Measurements from ENCODE around the gene PDPR.
"Not testable (repeated sequence)": the region's sequence is repeated elsewhere in the genome, so short reads cannot be mapped to it uniquely, and the experiment has no call there.

The PDPR gene

GRCh38 chr16:70173916-70174315 lies 59.8 kb downstream of the PDPR start:
- not testable (repeated sequence) for H3K79me2 ChIP-seq; H3K27me3 ChIP-seq (ENCODE audit: control insufficient read depth, insufficient read depth, low read length); H3K36me3 ChIP-seq (ENCODE audit: control insufficient read depth, insufficient read depth, low read length); H3K9me3 ChIP-seq (ENCODE audit: control insufficient read depth, low read length); H2AFZ ChIP-seq; H3K4me1 ChIP-seq; H3K27ac ChIP-seq; H3K4me3 ChIP-seq (ENCODE audit: low read depth, low read length); H3K9ac ChIP-seq; H3K4me2 ChIP-seq (ENCODE audit: low read length)

DNA sequence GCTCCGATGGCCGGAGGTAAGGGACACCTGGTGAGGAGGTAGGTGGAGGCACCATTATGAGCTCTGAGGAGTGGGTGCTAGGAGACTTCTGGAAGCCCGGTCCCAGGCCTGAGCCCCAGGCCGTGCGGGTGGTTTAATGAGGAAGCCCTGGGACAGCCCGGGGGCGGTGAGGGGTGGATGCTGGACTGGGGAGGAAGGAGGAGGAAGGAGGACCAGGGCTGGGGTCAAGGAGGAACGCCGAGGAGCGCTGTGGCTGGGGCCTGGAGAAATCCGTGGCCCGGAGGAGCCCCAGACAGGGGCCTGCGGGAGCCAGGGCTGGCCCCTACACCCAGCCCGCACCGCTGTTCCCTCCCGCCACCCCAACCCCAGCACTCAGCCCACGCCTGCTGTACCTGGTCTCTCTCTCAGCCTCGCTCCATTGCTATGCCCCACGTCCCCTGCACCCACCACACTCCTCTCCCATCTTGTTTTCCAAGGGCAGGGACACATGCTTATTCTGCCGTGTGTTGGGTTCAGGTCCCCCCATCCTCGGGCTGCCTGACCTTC lies 60.3 kb downstream of the PDPR start:
- H3K27ac ChIP-seq; H3K4me3 ChIP-seq (ENCODE audit: low read depth, low read length); H2AFZ ChIP-seq; H3K36me3 ChIP-seq (ENCODE audit: control insufficient read depth, insufficient read depth, low read length); H3K4me1 ChIP-seq; H3K9me3 ChIP-seq (ENCODE audit: control insufficient read depth, low read length); H3K27me3 ChIP-seq (ENCODE audit: control insufficient read depth, insufficient read depth, low read length); H3K9ac ChIP-seq; H3K79me2 ChIP-seq; H3K4me2 ChIP-seq (ENCODE audit: low read length): not testable (repeated sequence)

DNA sequence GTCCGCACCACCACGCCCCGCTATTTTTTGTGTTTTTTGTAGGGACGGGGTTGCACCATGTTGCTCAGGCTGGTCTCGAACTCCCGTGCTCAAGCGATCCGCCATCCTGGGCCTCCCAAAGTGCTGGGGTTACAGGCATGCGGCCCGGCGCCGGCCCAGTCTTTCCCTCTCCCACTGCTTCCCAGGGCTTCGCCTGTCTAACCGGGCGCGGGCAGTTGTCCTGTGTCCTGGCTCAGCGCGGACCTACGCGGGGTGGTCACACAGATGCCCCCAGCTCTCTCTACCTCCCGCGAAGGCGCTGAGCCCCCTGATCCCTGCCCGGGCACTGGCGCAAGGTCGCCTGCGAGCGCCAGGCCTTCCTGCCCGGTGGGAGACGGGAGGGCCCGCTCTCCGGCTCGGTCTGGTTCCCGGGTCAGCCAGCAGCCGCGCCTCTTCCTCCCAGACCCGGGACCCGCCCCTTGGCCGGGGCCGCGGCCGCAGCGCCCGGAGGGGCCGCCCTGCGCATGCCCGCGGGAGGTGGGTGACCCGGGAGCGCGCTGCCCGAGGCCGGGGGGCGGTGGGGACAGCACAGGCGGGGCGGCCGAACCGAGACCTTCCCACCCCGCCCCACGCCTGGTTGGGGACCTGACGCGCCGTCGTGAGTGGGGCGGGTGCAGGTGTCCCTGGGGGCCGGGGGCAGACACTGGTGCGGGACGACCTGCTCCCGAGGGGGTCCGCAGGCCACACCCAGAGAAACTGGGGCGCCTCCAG lies 73.9 kb downstream of the PDPR start:
- not testable (repeated sequence) for H3K4me1 ChIP-seq; H3K79me2 ChIP-seq; H3K27me3 ChIP-seq (ENCODE audit: control insufficient read depth, insufficient read depth, low read length); H3K27ac ChIP-seq; H3K9ac ChIP-seq; H3K4me3 ChIP-seq (ENCODE audit: low read depth, low read length); H3K4me2 ChIP-seq (ENCODE audit: low read length); H3K36me3 ChIP-seq (ENCODE audit: control insufficient read depth, insufficient read depth, low read length); H3K9me3 ChIP-seq (ENCODE audit: control insufficient read depth, low read length)
- H2AFZ ChIP-seq: peak overlapping the region; percentile 83

- H3K27ac ChIP-seq; H3K4me3 ChIP-seq (ENCODE audit: low read depth, low read length); H3K4me1 ChIP-seq: not testable (repeated sequence)
Observed at GRCh38 chr16:70188608-70188915, 74.4 kb downstream of the PDPR start.

DNA sequence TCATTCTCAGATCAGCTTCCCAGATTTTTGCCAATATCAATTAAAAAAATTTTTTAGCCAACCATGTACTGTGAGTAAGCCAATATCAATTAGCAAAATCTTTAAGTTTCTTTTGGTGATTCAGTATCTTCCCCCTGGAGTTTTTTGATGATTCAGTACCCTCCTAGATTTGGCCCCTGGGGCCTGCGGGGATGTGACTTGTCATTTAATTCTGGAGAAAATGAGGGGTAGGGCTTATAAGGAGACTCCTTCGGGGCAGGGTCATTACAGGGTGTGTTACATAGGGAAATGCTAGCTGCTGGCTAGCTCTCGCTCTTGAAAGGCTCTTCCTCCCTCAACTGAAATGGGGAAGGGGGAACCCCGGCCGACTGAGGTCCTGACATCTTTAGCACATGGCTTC lies 76.4 kb downstream of the PDPR start:
- not testable (repeated sequence) for H3K4me3 ChIP-seq (ENCODE audit: low read depth, low read length); H3K4me2 ChIP-seq (ENCODE audit: low read length); H2AFZ ChIP-seq; H3K9ac ChIP-seq; H3K36me3 ChIP-seq (ENCODE audit: control insufficient read depth, insufficient read depth, low read length); H3K79me2 ChIP-seq; H3K4me1 ChIP-seq; H3K27ac ChIP-seq; H3K9me3 ChIP-seq (ENCODE audit: control insufficient read depth, low read length); H3K27me3 ChIP-seq (ENCODE audit: control insufficient read depth, insufficient read depth, low read length)

More at GRCh38 chr16:70188608-70188915, 74.4 kb downstream of the PDPR start:
- H3K27me3 ChIP-seq (ENCODE audit: control insufficient read depth, insufficient read depth, low read length); H3K9me3 ChIP-seq (ENCODE audit: control insufficient read depth, low read length); H3K36me3 ChIP-seq (ENCODE audit: control insufficient read depth, insufficient read depth, low read length); H3K79me2 ChIP-seq; H3K4me2 ChIP-seq (ENCODE audit: low read length); H3K9ac ChIP-seq: not testable (repeated sequence)
- H2AFZ ChIP-seq: peak overlapping the region; percentile 46

- H3K36me3 ChIP-seq (ENCODE audit: control insufficient read depth, insufficient read depth, low read length); H3K4me1 ChIP-seq; H3K27ac ChIP-seq; H3K27me3 ChIP-seq (ENCODE audit: control insufficient read depth, insufficient read depth, low read length); H3K4me2 ChIP-seq (ENCODE audit: low read length); H2AFZ ChIP-seq; H3K4me3 ChIP-seq (ENCODE audit: low read depth, low read length); H3K9ac ChIP-seq; H3K79me2 ChIP-seq; H3K9me3 ChIP-seq (ENCODE audit: control insufficient read depth, low read length): not testable (repeated sequence)
Observed at GRCh38 chr16:70196683-70197300, 82.7 kb downstream of the PDPR start.

DNA sequence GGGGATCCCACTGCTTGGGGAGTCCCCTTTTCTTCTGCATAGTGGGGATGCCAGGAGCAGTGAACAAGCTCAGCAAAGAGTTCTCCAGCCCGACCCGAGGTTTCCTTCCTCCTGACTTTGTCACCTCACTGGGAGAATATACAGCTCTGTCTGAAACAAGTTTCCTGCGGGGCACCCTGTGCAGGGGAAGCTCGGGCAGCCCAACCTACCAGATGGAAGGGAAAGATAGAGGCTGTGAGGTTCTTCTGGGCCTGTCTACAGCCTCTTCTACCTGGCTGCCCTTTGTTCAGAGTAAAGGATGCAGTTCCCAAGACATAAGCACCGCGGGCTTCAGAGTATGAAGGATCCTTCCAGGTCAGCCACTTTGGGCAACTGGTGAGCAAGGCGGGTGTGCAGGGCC lies 83.5 kb downstream of the PDPR start:
- H2AFZ ChIP-seq; H3K9ac ChIP-seq; H3K9me3 ChIP-seq (ENCODE audit: control insufficient read depth, low read length); H3K27me3 ChIP-seq (ENCODE audit: control insufficient read depth, insufficient read depth, low read length); H3K4me2 ChIP-seq (ENCODE audit: low read length); H3K4me1 ChIP-seq; H3K4me3 ChIP-seq (ENCODE audit: low read depth, low read length); H3K27ac ChIP-seq; H3K36me3 ChIP-seq (ENCODE audit: control insufficient read depth, insufficient read depth, low read length); H3K79me2 ChIP-seq: not testable (repeated sequence)

DNA sequence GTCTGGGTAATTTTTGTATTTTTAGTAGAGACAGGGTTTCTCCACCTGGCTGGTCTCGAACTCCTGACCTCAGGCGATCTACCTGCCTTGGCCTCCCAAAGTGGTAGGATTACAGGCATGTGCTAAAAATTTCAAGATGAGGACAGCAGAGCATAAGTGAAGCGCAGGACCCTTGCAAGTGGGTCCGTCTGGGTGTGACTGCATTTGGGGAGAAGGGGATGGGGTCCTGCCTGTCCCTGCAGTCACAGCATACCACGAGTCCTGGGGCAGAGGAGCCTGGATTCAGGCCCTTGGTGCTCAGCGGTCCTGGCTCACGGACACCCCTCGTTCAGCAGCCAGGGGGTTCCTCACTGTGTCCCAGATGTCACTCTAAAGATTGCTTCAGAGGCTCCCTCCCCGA lies 84.1 kb downstream of the PDPR start:
- H3K9me3 ChIP-seq (ENCODE audit: control insufficient read depth, low read length); H3K4me2 ChIP-seq (ENCODE audit: low read length); H3K27ac ChIP-seq; H3K79me2 ChIP-seq; H3K4me1 ChIP-seq; H3K4me3 ChIP-seq (ENCODE audit: low read depth, low read length); H2AFZ ChIP-seq; H3K36me3 ChIP-seq (ENCODE audit: control insufficient read depth, insufficient read depth, low read length); H3K27me3 ChIP-seq (ENCODE audit: control insufficient read depth, insufficient read depth, low read length); H3K9ac ChIP-seq: not testable (repeated sequence)

DNA sequence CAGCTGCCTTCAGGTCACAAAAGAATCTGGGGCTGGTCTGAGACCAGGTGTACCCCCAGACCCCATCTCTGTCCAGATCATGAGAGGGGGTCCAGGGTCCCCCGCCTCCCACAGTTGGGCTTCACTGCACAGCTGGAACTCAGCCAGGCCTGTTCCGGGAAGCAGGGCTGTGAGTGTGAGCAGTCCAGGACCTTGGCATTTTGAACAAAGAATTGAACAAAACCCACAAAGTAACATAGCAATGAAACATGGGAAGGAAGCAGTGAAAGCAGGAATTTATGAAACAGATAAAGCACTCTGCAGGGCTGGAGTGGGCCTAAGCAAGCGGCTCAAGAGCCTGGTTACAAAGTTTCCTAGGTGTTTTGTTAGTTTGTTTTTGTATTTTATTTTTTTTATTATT lies 84.5 kb downstream of the PDPR start:
- not testable (repeated sequence) for H3K27ac ChIP-seq; H3K79me2 ChIP-seq; H3K4me1 ChIP-seq; H3K4me2 ChIP-seq (ENCODE audit: low read length); H3K27me3 ChIP-seq (ENCODE audit: control insufficient read depth, insufficient read depth, low read length); H3K4me3 ChIP-seq (ENCODE audit: low read depth, low read length); H2AFZ ChIP-seq; H3K36me3 ChIP-seq (ENCODE audit: control insufficient read depth, insufficient read depth, low read length); H3K9me3 ChIP-seq (ENCODE audit: control insufficient read depth, low read length); H3K9ac ChIP-seq

DNA sequence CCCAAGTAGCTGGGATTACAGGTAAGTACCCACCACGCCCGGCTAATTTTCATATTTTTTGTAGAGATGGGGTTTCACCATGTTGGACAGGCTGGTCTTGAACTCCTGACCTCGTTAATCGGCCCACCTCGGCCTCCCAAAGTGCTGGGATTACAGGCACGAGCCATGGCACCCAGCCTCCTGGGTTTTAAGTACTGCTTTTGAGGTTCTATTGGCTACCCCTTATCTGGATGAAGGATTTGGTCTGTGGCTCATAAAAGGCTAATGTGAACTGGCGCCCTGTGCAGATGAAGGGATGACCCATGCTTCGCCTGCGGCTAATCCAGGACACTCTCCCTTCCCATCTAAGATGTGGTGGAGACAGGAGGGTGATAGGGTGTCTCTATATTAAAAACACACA lies 85.0 kb downstream of the PDPR start:
- not testable (repeated sequence) for H3K27ac ChIP-seq; H3K79me2 ChIP-seq; H3K9me3 ChIP-seq (ENCODE audit: control insufficient read depth, low read length); H2AFZ ChIP-seq; H3K27me3 ChIP-seq (ENCODE audit: control insufficient read depth, insufficient read depth, low read length); H3K36me3 ChIP-seq (ENCODE audit: control insufficient read depth, insufficient read depth, low read length); H3K4me1 ChIP-seq; H3K9ac ChIP-seq; H3K4me2 ChIP-seq (ENCODE audit: low read length); H3K4me3 ChIP-seq (ENCODE audit: low read depth, low read length)

DNA sequence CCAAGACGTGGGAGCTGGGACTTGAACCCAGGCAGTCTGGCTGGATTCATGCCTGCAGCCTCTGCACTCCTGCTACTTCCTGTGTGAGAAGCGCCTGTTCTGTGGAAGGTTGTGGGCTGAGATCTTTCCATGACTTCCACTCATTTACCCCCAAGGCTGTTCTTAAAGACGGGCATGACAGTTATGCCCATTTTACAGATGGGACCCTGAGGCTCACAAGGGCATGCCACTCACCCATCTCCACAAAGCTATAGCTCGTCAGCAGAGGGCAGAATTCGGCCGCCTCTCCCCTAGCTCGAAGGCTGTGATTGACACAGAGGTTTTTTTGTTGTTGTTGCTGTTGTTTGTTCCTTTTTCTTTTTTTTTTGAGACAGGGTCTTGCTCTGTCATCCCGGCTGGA lies 85.9 kb downstream of the PDPR start:
- not testable (repeated sequence) for H3K27ac ChIP-seq; H3K4me2 ChIP-seq (ENCODE audit: low read length); H2AFZ ChIP-seq; H3K4me3 ChIP-seq (ENCODE audit: low read depth, low read length); H3K9me3 ChIP-seq (ENCODE audit: control insufficient read depth, low read length); H3K4me1 ChIP-seq; H3K79me2 ChIP-seq; H3K27me3 ChIP-seq (ENCODE audit: control insufficient read depth, insufficient read depth, low read length); H3K9ac ChIP-seq; H3K36me3 ChIP-seq (ENCODE audit: control insufficient read depth, insufficient read depth, low read length)
